Ovary (tissue), 9 donors: ENCODE measurements around the gene BCAM. TPM values are rescaled to one million over a fixed set of nuclear protein-coding genes. Genes with fewer than 3 reads are reported as not detected.

Experiments used
- DNase-seq, 5 donors: peaks; one replicate each; pipeline ENCODE4 v3.0.0-alpha.2; 2019 to 2020
- H3K27ac ChIP-seq, 2 donors: fragments of 200-600 bp; one replicate each; pipeline versions ENCODE4 v1.5.1 to v1.8.0; 2019 to 2022
- H3K27me3 ChIP-seq: fragments of 200-600 bp; one replicate; pipeline ENCODE4 v1.8.0; 2022
- H3K36me3 ChIP-seq: fragments of 200-600 bp; sonication (generic); one replicate; pipeline ENCODE4 v1.5.1; 2019
- H3K4me1 ChIP-seq: one replicate; pipeline ENCODE4 v1.8.1; 2013; ENCODE audit warnings: mild to moderate bottlenecking, moderate library complexity; ENCODE audit not compliant: insufficient read depth
- H3K4me3 ChIP-seq: fragments of 200-600 bp; sonication (generic); one replicate; pipeline ENCODE4 v1.5.1; 2017
- H3K9me3 ChIP-seq, 2 donors: fragments of 200-600 bp in 1 of 2; sonication (generic) in 1 of 2; one replicate each; pipeline versions ENCODE4 v1.5.1 to v1.8.1; 2013 to 2019; ENCODE audit warnings: mild to moderate bottlenecking in 1 of 2, moderate library complexity in 1 of 2
- CTCF ChIP-seq, 3 donors: fragments of 450-650 bp in 2 of 3; fragments of 200-600 bp in 1 of 3; IDR thresholded peaks; one replicate each; pipeline versions ENCODE4 v1.5.1 to v1.8.0; 2016 to 2022; ENCODE audit warnings: antibody characterized with exemption in 3 of 3, mild to moderate bottlenecking in 1 of 3
- EP300 ChIP-seq: sonication (generic); formaldehyde crosslinking; IDR thresholded peaks from one replicate; pipeline ENCODE4 v1.6.1; 2017; ENCODE audit warnings: antibody characterized with exemption
- POLR2A ChIP-seq: fragments of 450-650 bp; IDR thresholded peaks from one replicate; pipeline ENCODE4 v1.6.1; 2017; ENCODE audit warnings: antibody characterized with exemption, mild to moderate bottlenecking, moderate library complexity
- WGBS, 3 donors: extraction: QIAGEN DNeasy Blood & Tissue Kit in 1 of 3; methylation state at CpG; one replicate each; pipeline versions ENCODE4 v1.1.5 to v1.1.7; 2013 to 2017; 5-methylcytosine and 5-hydroxymethylcytosine counted together
- intact Hi-C, 4 donors: fragments of 100-400 bp; cut with DNase I; formaldehyde crosslinking; loops; one replicate each; pipeline versions ENCODE4 v1.11.0 to v1.15.1; 2022 to 2023
- polyA plus RNA-seq, 2 donors: library from polyadenylated mRNA; stranded (reverse); fragments of 200-250 nt in 1 of 2; fragments of 350-450 nt in 1 of 2; fragmentation: Illumina TruSeq in 1 of 2; extraction: RNeasy Lipid Tissue Mini Kit (QIAGEN cat#74804) in 1 of 2; gene quantifications; one replicate each; pipeline ENCODE4 v1.2.3, GENCODE V29; 2013 to 2014
- total RNA-seq, 7 donors: library from RNA; depleted of rRNA in 2 of 7; stranded (reverse); fragments of >200 nt in 2 of 7; fragmentation: NEBNext Ultra II Directional in 3 of 7; extraction: Animal tissue kit (Norgen Biotek cat#: 25700) in 3 of 7; gene quantifications; one replicate each; pipeline versions ENCODE4 v1.1.0 to v1.2.4, GENCODE V29; 2016 to 2023
- donor health status: DM: no; HTN: no; CAD: no; lungs with moderate emphysema.
- donor health status: DM: no; HTN: no; CAD: no.
- donor health status: Bipolar disorder and iron deficiency.
- donor health status: DM: yes; HTN: yes; CAD: no.
- donor health status: DM: no; HTN: no; CAD: no.
- donor health status: DM: yes; HTN: yes; CAD: no.

Gene BCAM
- total and polyA plus RNA-seq, 9 donors: 9.7 to 419 (median 62.0) TPM

DNA sequence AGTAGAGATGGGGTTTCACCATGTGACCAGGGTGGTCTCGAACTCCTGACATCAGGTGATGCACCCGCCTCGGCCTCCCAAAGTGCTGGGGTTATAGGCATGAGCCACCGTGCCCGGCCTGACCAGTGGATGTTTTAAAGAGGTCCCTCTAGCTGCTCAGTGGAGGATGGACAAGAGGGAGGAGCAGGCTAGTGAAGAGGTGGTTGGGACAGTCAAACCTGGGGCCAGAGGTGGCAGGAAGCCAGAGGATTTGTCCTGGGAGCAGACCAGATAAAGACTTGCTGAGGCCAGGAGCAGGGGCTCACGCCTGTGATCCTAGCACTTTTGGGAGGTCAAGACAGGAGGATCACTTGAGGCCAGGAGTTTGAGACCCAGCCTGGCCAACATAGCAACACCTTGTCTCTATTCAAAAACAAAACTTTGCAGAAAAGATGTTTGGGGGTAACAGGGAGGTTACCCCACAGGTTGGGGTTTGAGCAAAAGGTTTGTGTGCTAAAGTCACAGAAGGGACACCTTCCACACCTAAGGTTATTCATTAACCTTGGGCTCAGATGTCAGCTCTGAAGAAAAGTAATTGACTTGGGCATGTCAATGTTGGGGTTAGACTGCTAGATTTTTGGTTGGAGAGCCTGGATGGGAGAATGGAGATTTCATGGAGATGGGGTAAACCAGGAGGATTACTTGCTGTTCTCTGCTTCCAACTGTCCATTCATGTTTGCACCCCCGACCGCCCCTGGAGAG lies 9.0 kb downstream of the BCAM start:
- DNase-seq: no peak
- Histone ChIP-seq H3K27me3 (no peaks in the 10 kb centered on the region), H3K27ac (no peak overlapping the region), H3K36me3 (no peaks in the 10 kb centered on the region), H3K4me1 (peaks cover 9% of the 10 kb centered on the region), H3K4me3 (no peak overlapping the region), H3K9me3 (no peaks in the 10 kb centered on the region)
- TF ChIP-seq CTCF (IDR thresholded peaks at IDR 0.05): no peak
- TF ChIP-seq EP300: no peak
- no peak for TF ChIP-seq POLR2A
- WGBS, 3 donors: 80 to 92% (median 89%) methylated on average over 8 of the region's 8 CpGs
- intact Hi-C loops: no loop called here

GRCh38 chr19:44818466-44819031 lies 9.6 kb downstream of the BCAM start:
- intact Hi-C loops: no loop called here
- H3K4me3 ChIP-seq: no peak overlapping the region
- peaks cover 9% of the 10 kb centered on the region for H3K4me1 ChIP-seq
- DNase-seq: no peak
- no peaks in the 10 kb centered on the region for H3K9me3 ChIP-seq
- no peak overlapping the region for H3K27ac ChIP-seq
- no peaks in the 10 kb centered on the region for H3K27me3 ChIP-seq
- TF ChIP-seq POLR2A: no peak
- no peak for TF ChIP-seq CTCF (IDR thresholded peaks at IDR 0.05)
- no peak for TF ChIP-seq EP300
- WGBS, 3 donors: 90 to 94% (median 91%) methylated on average over 20 of the region's 20 CpGs
- no peaks in the 10 kb centered on the region for H3K36me3 ChIP-seq

DNA sequence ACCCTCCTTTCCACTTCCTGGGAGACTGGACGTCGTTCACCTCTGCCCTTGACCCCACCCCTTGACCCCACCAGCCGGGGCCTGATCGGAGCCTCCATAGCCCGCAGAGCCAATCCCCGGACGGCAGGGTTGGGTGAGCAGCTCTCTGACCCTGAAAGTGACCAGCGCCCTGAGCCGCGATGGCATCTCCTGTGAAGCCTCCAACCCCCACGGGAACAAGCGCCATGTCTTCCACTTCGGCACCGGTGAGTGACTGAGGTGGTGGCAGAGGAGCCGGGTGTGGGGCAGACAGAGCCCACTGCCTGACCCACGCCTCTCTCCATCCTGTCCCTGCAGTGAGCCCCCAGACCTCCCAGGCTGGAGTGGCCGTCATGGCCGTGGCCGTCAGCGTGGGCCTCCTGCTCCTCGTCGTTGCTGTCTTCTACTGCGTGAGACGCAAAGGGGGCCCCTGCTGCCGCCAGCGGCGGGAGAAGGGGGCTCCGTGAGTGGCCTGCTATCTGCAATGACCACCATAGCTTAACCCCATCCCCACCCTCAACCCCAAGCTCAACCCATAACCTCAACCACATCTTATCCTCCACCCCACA lies 10.4 kb downstream of the BCAM start:
- no peaks in the 10 kb centered on the region for H3K27me3 ChIP-seq
- H3K27ac ChIP-seq: no peak overlapping the region
- DNase-seq: no peak
- no peaks in the 10 kb centered on the region for H3K9me3 ChIP-seq
- no peak overlapping the region for H3K4me3 ChIP-seq
- no peaks in the 10 kb centered on the region for H3K36me3 ChIP-seq
- TF ChIP-seq EP300 (no peak), CTCF (IDR thresholded peaks at IDR 0.05) (no peak), POLR2A (no peak)
- intact Hi-C loops: no loop called here
- peaks cover 9% of the 10 kb centered on the region for H3K4me1 ChIP-seq
- WGBS, 3 donors: 89 to 92% (median 89%) methylated on average over 28 of the region's 28 CpGs

DNA sequence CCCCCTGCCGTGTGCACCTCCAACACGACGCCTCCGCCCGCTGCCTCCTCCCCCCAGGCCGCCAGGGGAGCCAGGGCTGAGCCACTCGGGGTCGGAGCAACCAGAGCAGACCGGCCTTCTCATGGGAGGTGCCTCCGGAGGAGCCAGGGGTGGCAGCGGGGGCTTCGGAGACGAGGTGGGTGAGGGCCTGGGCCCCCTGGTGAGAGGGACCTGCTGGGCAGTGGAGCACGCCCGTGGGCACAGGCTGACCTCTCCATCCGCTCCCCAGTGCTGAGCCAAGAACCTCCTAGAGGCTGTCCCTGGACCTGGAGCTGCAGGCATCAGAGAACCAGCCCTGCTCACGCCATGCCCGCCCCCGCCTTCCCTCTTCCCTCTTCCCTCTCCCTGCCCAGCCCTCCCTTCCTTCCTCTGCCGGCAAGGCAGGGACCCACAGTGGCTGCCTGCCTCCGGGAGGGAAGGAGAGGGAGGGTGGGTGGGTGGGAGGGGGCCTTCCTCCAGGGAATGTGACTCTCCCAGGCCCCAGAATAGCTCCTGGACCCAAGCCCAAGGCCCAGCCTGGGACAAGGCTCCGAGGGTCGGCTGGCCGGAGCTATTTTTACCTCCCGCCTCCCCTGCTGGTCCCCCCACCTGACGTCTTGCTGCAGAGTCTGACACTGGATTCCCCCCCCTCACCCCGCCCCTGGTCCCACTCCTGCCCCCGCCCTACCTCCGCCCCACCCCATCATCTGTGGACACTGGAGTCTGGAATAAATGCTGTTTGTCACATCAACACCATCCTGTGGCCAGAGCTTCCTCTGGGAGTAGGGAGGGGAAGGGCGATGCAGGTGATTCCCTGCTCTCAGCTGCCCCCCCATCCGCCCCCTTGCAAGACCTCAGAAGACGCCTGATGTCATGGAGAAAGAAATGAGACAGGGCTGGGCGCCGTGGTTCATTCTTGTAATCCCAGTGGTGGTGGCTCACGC lies 12.0 kb downstream of the BCAM start:
- H3K27ac ChIP-seq: peak overlapping the region; percentile 44 to 58
- DNase-seq: peak; percentile 59 to 79 (median 68)
- no peak overlapping the region for H3K4me3 ChIP-seq
- WGBS, 3 donors: 10 to 16% (median 13%) methylated on average over 33 to 35 of the region's 35 CpGs
- TF ChIP-seq CTCF (IDR thresholded peaks at IDR 0.05): no peak
- TF ChIP-seq POLR2A: no peak
- no peak for TF ChIP-seq EP300
- H3K27me3 ChIP-seq: no peaks in the 10 kb centered on the region
- H3K36me3 ChIP-seq: no peaks in the 10 kb centered on the region
- no peaks in the 10 kb centered on the region for H3K9me3 ChIP-seq
- H3K4me1 ChIP-seq: peaks cover 9% of the 10 kb centered on the region
- intact Hi-C loops: no loop called here
